Right lung (tissue), 5 donors: Measurements from ENCODE around the gene PCCB. TPM values are rescaled to one million over a fixed set of nuclear protein-coding genes. Genes with fewer than 3 reads are reported as not detected.
"Not testable (repeated sequence)": the region's sequence is repeated elsewhere in the genome, so short reads cannot be mapped to it uniquely, and the experiment has no call there.

Experiments used
- DNase-seq, 2 donors: peaks; one replicate each; pipeline ENCODE4 v3.0.0-alpha.2; 2013
- polyA plus RNA-seq, 5 donors: library from polyadenylated mRNA; unstranded; fragments of 120-200 nt; gene quantifications; one replicate each; pipeline versions ENCODE4 v1.2.1 to v1.2.3, GENCODE V29; 2013; ENCODE audit warnings: inconsistent platforms in 1 of 5, low replicate concordance in 1 of 5; ENCODE audit not compliant: insufficient read length in 5 of 5, insufficient read depth in 1 of 5

Gene PCCB
- polyA plus RNA-seq, 5 donors, result 28.3 to 37.7 (median 32.1) TPM

DNA sequence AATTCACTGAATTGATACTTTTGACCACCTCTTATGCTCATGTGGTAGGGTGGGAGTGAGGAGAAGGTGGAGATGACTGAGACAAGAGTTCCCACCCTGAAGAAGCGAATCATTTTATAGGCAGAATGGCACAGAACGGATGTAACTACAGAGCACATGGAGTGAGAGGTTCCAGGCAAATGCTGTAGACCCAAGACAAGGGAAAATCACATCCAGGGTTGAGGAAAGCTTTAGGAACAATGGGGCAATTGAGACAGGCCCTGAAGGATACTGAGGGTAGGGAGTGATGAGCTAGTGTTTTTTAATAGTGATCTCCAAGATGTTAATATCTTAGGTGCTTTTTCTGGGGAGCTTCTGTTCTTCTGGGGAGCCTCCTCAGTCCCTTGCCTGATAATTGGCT, 8.1 kb downstream of the PCCB start:
- no peak for DNase-seq

DNA sequence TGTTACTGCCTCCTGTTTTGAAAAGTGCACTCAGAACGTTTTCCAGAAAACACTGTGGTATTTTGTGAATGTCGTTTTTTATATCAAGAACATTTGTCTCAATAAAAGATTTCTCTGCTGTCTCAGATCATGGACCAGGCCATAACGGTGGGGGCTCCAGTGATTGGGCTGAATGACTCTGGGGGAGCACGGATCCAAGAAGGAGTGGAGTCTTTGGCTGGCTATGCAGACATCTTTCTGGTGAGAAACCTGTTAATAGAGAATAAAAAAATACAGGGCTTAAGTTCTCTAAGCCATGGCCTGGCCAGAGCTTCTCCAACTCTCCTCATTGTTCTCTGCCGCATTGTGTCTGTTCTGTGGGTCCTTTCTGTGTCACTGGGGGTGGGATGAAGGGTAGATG, 11.7 kb downstream of the PCCB start:
- no peak for DNase-seq

DNA sequence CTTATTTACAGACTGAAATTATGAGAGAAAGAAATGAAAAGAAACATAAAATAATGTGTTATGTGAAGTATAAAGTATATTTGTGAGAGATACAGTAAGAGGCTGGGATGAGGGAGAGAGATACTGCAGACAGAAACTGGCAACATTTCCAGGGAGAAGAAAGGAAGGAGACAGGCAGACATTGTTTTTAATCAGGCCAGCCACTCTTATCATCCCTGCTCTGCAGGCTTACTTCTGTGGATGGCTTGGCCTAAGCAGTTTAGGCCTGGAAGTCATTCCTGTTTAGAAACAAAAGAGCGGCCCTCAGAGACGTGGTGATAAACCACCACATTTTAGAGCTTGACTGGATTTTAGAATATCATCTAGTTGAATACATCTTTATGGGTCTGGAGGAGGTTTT, 12.4 kb downstream of the PCCB start:
- DNase-seq, result no peak

DNA sequence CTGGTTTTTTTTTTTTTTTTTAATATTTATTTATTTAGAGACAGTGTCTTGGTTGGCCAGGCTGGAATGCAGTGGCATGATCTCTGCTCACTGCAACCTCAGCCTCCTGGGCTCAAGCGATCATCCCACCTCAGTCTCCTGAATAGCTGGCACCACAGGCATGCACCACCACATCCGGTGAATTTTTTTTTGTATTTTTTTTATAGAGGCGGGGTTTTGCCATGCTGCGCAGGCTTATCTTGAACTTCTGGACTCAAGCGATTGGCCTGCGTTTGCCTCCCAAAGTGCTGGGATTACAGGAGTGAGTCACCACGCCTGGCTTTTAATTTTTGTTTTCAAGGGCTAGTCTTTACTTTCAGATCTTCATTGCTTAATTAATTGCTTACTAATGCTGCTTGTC, 13.1 kb downstream of the PCCB start:
- DNase-seq, result no peak

DNA sequence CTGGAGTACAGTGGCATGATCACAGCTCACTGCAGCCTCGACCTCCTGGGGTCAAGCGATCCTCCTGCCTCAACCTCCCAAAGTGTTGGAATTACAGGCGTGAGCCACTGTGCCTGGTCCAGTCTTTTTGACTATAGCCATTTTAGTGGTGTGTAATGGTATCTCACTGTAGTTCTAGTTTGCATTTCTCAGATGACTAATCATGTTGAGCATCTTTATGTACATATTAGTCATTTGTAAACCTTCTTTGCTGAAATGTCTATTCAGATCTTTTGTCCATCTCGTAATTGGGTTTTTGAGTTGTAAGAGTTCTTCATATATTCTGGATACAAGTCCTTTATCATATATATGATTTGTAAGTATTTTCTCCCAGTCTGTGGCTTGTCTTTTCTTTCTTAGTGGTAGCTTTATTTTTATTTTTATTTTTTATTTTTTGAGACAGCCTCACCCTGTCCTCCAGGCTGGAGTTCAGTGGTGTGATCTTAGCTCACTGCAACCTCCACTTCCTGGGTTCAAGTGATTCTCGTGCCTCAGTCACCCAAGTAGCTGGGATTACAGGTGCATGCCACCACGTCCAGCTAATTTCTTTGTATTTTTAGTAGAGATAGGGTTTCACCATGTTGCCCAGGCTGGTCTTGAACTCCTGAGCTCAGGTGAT, 16.5 kb downstream of the PCCB start:
- DNase-seq, result not testable (repeated sequence)

DNA sequence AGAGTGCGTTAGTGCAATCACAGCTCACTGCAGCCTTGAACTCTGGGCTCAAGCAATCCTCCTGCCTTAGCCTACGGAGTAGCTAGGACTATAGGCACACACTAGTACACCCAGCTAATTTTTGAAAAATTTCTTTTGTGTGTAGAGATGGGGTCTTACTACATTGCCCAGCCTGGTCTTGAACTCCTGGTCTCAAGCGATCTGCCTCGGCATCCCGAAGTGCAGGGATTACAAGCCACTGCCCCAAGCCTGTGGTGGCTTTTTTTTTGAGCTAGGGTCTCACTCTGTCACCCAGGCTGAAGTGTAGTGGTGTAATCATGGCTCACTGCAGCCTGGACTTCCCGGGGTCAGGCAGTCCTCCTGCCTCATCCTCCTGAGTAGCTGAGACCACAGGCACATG, 17.1 kb downstream of the PCCB start:
- no peak for DNase-seq

DNA sequence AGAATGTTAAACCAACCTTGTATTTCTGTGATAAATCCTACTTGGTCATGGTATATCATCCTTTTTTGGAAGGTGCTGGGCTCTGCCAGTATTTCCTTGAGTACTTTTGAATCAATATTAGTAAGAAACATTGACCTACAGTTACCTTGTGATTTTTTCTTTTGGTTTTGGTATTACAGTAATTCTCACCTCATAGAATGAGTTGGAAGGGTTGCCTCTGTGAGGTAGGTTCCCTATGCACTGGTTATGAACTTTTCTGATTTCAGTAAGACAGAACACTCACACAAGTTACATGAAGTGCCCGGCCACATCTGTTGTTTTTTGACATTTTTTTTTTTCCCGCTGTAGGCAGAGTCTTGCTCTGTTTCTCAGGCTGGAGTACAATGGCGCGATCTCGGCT, 20.0 kb downstream of the PCCB start:
- DNase-seq, result no peak

DNA sequence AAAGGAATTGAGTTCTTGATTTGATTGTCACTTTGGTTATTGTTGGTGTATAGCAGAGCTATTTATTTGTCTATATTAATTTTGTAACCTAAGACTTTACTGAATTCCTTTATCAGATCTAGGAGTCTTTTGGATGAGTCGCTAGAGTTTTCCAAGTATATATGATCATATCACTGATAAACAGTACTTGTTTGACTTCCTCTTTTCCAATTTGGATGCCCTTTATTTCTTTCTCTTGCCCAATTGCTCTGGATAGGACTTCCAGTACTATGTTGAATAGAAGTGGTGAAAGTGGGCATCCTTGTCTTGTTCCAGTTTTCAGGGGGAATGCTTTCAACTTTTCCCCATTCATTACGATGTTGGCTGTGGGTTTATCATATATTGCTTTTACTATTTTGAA, 21.5 kb downstream of the PCCB start:
- DNase-seq, result not testable (repeated sequence)

DNA sequence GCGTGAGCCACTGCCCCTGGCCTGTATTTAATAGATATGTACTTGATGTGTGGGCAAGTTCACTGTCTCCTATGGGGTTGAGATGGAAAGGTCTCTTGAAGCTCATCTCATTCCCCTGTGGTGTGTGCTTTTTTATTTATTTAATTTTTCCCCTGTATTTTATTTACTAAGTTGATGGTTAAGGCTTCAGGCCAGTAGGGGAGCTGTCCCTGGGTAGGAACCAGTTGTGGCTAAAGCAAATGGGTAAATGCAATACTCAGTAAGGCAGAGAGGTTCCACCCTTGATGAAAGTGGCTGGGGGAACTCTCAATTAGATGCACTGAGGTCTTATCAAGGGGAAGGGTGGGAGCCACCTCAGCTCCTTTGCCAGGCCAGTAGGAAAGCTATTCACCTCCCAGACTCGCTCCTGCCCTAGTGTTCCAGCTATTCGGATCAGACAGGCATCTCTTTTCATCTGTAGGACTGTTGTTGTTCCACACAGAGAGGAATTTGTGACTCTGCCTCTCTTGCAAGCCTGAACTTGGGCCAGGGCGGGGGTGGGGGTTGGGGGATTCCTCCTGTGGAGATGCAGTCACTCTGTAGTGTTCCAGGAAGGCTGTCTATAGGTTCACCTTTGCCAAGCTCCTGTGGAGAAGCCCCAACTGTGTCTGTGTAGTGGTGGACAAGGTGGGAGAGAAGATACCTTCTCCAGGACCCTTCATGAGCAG, 26.1 kb downstream of the PCCB start:
- DNase-seq, result no peak

DNA sequence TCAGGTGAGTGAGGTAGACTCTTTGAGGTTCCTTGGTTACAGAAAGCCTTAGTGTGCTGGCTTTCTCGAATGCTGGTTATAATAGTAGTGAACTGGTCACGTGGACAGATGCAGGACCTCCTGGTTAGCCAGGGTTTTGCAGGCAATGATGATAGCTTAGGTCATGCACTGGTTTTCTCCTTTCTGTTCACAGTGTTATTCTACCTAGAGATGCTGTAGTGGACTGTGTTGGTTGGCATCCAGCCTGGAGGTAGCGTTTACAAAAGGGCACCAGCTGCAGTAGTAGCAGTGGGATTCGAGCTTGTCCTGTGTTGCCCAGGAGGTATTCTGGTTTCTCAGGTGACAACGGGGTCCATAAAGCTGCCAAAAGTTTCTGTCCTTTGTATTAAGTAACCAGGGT, 27.0 kb downstream of the PCCB start:
- DNase-seq, result no peak

DNA sequence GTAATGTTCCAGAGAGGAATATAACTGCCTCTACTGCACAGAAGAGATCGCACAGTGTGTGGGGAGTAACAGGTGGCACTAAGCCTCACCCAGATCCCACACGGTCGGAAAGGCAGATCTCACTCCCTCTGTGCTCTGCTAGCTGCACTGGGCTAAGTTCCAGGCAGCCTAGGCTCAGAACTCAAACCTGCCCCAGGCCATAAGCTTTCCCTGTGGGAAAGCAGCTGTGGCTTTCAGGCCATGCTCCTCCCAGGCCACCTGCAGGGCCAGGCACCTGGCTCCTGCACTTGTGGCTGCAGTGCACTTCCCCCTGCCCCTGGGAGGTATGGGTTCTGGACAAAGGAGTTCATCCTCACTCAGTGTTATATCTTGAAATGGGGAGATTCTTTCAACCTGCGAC, 27.5 kb downstream of the PCCB start:
- no peak for DNase-seq

DNA sequence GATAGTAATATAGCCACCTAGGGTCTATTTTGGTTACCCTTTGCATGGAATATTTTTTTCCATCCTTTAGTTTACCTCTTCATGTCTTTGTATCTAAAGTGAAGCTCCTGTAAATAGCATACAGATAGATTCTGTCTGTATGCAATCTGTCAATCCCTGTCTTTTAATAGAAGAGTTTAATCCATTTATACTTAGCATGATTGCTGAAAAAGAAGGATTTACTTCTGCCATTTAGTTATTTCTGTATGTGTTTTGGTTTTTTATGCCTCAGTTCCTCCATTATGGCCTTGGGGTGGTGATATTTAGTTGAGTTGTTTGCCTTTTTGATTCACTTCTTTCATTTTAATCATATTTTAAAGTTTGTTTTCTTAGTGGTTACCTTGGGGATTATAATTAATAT, 29.0 kb downstream of the PCCB start:
- DNase-seq, result no peak

DNA sequence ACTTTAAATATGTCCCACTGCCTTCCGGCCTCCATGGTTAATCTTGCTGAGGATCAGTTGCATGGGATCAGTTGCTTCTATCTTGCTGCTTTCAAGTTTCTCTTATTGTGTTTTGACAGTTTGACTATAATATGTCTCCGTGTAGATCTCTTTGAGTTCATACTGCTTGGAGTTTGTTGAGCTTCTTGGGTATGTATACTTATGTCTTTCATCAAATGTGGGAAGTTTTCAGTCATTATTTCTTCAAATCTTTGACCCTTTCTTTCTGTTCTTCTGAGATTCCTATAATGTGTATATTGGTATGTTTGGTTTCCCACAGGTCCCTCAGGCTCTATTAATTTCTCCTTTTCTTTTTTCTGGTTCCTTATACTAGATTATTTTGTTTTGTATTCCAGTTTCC, 30.8 kb downstream of the PCCB start:
- DNase-seq, result no peak

DNA sequence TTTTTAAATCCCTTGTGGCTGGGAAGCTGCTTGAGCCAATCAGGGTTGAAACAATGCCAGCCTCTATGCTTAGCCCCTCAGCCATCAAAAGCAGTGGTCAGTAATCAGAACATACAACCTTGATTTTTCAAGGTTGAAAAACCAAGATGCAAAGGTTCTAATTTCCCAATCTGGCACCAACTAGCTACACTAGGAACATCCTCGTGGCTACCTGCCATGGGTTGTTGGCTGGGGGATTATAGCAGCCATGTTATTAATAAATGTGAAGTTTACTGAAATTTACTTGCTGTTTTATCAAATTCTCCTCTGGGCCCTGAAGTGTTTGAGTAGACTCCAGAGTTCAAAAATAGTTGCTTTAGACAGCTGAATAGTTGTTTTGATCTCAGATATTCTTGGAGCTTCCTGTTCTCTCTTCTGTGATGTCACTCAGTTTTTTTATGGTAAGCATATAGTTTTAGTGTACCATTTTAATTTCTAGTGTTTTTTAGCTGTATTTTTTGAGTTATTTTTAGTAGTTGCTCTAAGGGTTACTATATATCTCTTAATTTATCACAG, 31.9 kb downstream of the PCCB start:
- DNase-seq, result no peak

DNA sequence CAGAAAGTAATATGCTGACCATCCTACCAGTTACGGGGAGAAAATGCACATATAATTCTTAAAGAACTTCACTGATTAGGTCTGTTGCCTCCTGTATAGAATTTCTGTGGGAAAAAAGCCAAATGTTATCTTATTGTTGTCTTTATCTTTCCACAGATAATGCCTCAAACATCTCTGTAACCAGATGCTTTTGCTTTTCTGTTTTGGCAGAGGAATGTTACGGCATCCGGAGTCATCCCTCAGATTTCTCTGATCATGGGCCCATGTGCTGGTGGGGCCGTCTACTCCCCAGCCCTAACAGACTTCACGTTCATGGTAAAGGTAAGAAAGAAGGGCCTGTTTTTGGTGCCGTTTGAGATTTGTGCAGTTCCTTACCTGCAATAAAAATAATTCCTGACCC, 33.5 kb downstream of the PCCB start:
- DNase-seq, result no peak

DNA sequence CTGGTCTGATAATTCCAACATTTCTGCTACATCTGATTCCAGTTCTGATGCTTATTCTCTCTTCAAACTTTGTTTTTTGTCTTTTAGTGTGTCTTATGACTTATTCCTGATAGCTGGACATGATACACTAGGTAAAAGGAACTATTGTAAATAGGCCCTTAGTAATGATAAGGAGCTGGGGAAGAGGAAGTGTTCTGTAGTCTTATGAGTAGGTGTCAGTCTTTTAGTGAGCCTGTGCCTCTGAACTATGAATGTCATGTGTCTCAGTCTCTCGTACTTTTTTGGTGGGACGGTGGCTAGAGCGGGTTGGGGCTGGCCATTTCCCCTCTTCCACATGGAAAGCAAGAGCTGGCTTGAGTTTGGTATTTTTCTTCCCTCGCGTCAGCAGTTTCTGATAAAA, 41.2 kb downstream of the PCCB start:
- DNase-seq, result no peak

DNA sequence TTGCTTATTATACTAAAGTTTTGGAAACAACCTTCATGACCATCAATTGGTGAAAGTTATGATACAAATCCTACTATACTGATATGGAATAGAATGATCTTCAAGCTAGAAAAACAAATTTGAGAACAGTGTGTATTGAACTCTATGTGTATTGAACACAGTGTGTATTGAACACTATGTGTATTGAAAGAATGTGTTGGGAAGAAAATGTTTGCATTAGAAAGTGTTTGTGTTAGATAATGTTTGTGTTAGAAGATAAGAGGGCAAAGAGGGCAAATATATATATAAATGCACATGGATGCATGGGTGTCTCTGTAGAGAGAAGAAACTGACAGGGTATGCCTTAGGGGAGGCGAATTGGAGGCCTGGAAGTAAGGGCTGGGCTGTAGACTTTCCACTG, 42.4 kb downstream of the PCCB start:
- no peak for DNase-seq

DNA sequence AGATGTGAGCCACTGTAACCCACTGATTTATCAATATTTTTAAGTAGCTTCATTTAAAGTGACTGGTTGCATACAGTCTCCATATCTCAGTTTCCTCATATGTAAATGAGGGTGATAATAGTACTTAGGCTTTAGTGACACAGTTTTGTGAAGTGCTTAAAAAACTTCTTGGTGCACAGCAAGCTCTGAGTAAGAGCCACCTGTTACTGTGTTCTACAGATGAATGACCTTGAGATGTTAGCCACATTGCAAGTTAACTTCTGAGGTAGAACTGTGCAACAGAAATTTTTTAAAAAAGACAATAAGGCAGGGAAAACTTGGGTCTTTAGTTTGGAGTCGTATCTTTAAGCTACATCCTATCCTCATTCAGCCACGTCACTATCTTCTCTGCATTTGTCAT, 43.1 kb downstream of the PCCB start:
- DNase-seq, result no peak

DNA sequence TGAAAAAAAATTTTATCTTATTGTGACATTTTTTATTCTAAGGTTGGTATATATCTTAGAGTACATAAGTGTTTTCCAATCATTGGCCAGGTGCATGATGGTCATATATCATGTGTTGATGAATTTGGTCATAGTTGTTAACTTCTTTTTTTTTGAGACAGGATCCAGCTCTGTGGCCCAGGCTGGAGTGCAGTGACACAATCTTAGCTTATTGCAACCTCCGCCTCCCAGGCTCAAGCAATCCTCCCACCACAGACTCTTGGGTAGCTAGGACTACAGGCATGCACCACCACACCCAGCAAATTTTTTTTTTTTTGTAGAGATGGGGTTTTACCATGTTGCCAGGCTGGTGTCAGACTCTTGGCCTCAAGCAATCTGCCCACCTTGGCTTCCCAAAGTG, 44.0 kb downstream of the PCCB start:
- no peak for DNase-seq

DNA sequence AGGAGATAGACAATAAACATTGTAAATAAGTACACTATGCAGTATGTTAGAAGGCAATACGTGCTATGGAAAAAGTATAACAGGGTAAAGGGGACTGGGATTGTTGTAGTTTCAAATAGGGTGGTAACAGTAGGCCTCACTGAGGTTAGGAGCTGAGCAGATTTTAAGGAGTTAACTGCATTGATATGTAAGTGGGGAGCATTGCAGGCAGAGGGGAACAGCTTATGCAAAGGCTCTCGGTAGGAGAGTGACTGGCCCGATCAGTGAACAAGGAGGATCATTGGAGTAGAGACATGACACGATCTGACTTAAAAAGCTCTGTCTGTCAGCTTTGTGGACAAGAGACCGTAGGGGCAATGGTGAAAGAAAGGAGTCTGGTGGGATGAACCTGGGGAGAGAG, 46.8 kb downstream of the PCCB start:
- no peak for DNase-seq

DNA sequence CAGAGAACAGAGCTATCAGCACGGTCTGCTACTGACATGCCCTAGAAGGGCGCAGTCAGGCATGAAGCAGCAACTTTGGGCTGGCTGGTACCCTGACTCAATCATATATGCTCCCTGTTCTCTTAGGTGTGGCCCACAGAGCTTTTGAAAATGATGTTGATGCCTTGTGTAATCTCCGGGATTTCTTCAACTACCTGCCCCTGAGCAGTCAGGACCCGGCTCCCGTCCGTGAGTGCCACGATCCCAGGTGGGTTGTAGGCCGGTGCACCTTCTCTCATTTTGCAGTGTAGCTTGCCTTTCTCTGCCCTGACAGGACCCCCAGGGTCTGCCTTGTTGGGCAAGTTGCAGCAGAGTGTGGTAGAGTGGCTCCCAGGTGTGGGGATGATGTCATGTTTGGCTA, 47.7 kb downstream of the PCCB start:
- DNase-seq, result no peak

DNA sequence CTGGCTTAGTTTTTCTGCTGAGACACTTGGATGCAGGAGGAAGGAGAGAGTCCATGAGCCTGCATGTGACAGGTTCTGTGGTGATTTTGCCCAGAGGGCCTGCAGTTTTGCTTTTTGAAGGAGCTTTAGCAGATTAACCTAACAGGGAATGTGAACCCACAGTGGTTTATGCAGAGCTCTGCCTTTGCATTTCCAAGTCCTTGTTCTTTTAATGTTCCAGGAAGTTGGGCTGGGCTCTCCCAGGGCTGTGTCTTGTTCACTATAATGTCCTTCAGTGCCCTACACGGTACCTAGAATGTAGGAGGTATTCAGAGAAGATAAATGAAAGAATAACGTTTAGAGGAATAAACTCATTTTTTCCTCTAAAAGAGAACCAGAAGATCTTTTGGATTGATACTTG, 50.3 kb downstream of the PCCB start:
- DNase-seq, result no peak

DNA sequence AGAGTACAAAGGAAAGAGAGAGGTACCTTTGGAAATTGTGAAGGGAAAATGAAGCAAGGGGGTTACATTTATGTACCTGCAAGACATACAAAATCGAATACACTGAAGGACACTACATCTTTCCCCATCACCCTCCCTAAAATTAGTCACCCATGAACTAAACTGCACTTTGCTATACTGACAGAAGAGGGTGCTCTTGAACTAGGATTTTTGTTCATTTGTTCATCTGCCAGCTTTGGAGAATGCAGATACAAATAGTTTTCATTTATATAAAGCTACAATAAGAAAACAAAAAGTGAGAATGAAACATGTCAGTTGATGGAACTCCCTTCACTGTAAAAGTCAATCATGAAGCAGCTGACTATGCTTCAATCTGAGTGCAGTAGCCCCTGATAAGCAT, 55.7 kb downstream of the PCCB start:
- DNase-seq, result no peak

DNA sequence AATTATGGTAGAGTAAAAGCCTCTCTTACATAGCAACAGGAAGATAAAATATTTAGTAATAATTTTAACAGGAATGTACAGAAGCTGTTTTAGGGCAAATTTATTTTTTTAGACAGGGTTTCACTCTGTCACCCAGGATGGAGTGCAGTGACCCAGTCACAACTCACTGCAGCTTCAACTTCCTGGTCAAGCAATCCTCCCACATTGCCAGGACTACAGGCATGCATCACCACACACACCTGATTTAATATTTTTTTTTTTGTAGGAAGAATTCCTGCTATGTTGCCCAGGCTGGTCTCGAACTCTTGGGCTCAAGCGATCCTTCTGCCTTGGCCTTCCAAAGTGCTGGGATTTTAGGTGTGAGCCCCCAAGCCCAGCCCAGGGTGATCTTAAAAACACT, 61.1 kb downstream of the PCCB start:
- no peak for DNase-seq
